Erythroblast (primary cell): ENCODE measurements around the gene CHD2.

Source experiments
- DNase-seq, 2 experiments: peaks; one replicate each; lab custom pipeline; 2025; lab: John Stamatoyannopoulos, UW
- GATA1 ChIP-seq: IDR thresholded peaks from 2 replicates; pipeline ENCODE4 v1.6.1; 2011; ENCODE audit warnings: low read depth, mild to moderate bottlenecking, control low read depth, low read length, moderate library complexity
- POLR2A ChIP-seq: IDR thresholded peaks from 2 replicates; pipeline ENCODE4 v1.6.1; 2011; ENCODE audit warnings: mild to moderate bottlenecking, low read length

The CHD2 gene

GRCh38 chr15:92992720-92993119, 92.6 kb downstream of the CHD2 start:
- DNase-seq, result peak in 1 of 2 experiments; percentile 7
- TF ChIP-seq POLR2A (no peak), GATA1 (no peak)

- TF ChIP-seq POLR2A (no peak), GATA1 (no peak)
- no peak for DNase-seq
Observed at GRCh38 chr15:92997821-92998220, 97.7 kb downstream of the CHD2 start.

- DNase-seq, result peak in 1 of 2 experiments; percentile 5
- TF ChIP-seq GATA1 (no peak), POLR2A (no peak)
Observed at GRCh38 chr15:93001156-93001555, 101.0 kb downstream of the CHD2 start.

GRCh38 chr15:93001881-93002280, 101.8 kb downstream of the CHD2 start:
- TF ChIP-seq POLR2A, result no peak
- no peak for TF ChIP-seq GATA1
- DNase-seq, result peak in 1 of 2 experiments; percentile 6

GRCh38 chr15:93005133-93005532, 105.0 kb downstream of the CHD2 start:
- TF ChIP-seq GATA1 (no peak), POLR2A (no peak)
- DNase-seq, result no peak

- DNase-seq, result no peak
- TF ChIP-seq POLR2A, result no peak
- no peak for TF ChIP-seq GATA1
Observed at GRCh38 chr15:93007994-93008393, 107.9 kb downstream of the CHD2 start.

GRCh38 chr15:93012786-93013185, 112.7 kb downstream of the CHD2 start:
- TF ChIP-seq GATA1, result no peak
- DNase-seq, result no peak

GRCh38 chr15:93017526-93017925, 117.4 kb downstream of the CHD2 start:
- no peak for DNase-seq
- no peak for TF ChIP-seq POLR2A

- TF ChIP-seq GATA1 (no peak), POLR2A (no peak)
- DNase-seq, result no peak
Observed at GRCh38 chr15:93018574-93018973, 118.5 kb downstream of the CHD2 start.

- no peak for TF ChIP-seq POLR2A
- no peak for TF ChIP-seq GATA1
- DNase-seq, result no peak
Observed at GRCh38 chr15:93019090-93019489, 119.0 kb downstream of the CHD2 start.

GRCh38 chr15:93019971-93020370, 119.8 kb downstream of the CHD2 start:
- DNase-seq, result no peak
- TF ChIP-seq GATA1 (no peak), POLR2A (no peak)

GRCh38 chr15:93020976-93021772, 121.0 kb downstream of the CHD2 start:
- DNase-seq, result no peak

GRCh38 chr15:93024293-93024692, 124.2 kb downstream of the CHD2 start:
- no peak for DNase-seq
- no peak for TF ChIP-seq POLR2A
- TF ChIP-seq GATA1, result no peak

More at GRCh38 chr15:93020976-93021772, 121.0 kb downstream of the CHD2 start:
- TF ChIP-seq POLR2A, result no peak
- TF ChIP-seq GATA1, result no peak

GRCh38 chr15:93024716-93025624, 124.8 kb downstream of the CHD2 start:
- no peak for DNase-seq
- TF ChIP-seq GATA1 (no peak), POLR2A (no peak)

- DNase-seq, result no peak
- TF ChIP-seq GATA1 (no peak), POLR2A (no peak)
Observed at GRCh38 chr15:93025625-93025982, 125.5 kb downstream of the CHD2 start.
